ENCODE measurements around the gene TSPEAR.

DNA sequence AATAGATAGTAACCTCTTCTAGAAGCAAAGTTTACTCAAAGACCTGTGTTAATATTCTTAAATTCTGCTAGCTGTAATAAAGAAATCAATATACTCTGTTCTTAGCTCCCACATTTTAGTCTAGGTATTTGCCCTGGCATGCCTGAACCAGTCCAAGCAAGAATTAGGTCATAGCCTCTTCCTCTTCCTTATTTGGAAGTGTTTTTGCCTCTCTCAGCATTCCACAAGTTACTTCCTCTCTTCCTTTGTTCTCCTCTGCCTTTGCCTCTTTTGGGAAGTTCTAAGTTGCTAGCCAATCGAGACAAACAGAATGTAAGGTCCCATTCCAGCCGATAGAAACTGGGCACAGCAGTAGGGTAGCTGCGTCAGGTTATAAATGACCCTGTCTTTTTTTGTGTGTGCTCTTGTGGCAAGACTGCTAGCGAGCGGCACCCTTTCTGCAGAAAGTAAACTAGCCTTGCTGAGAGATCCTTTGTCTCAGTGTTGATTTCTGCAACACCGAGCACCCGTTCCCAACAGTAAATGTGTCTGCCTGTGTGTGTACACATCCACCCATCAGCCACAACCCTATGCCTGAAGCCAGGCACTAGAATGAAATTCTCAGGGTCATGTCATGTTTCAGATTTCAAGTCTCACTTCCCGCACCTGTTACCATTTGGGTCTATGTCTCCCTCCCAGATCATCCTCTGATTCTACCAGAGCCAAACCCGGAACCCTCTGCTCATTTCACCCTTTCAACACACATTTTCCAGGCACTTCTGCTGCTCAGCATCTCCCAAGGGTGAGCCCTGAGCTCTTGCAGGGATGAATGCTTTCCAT is 218.6 kb downstream of the TSPEAR start:
- TF ChIP-seq, protein P1, sequence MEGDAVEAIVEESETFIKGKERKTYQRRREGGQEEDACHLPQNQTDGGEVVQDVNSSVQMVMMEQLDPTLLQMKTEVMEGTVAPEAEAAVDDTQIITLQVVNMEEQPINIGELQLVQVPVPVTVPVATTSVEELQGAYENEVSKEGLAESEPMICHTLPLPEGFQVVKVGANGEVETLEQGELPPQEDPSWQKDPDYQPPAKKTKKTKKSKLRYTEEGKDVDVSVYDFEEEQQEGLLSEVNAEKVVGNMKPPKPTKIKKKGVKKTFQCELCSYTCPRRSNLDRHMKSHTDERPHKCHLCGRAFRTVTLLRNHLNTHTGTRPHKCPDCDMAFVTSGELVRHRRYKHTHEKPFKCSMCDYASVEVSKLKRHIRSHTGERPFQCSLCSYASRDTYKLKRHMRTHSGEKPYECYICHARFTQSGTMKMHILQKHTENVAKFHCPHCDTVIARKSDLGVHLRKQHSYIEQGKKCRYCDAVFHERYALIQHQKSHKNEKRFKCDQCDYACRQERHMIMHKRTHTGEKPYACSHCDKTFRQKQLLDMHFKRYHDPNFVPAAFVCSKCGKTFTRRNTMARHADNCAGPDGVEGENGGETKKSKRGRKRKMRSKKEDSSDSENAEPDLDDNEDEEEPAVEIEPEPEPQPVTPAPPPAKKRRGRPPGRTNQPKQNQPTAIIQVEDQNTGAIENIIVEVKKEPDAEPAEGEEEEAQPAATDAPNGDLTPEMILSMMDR (IDR thresholded peaks at IDR 0.05): no peak
- no peak for TF ChIP-seq POLR2A (IDR thresholded peaks at IDR 0.05)
- no peak for TF ChIP-seq EP300 (IDR thresholded peaks at IDR 0.05)
